ENCODE results near the gene C1QTNF2. TPM values are rescaled to one million over a fixed set of nuclear protein-coding genes. Genes with fewer than 3 reads are reported as not detected.

Gene C1QTNF2
- total and polyA plus RNA-seq, 4 donors: 3.0 to 6.2 (median 5.3) TPM

- H3K27ac ChIP-seq (ENCODE audit: low read depth, low read length): no peak overlapping the region
- DNase-seq (ENCODE audit: low read depth in 4 of 6, low spot score in 6 of 6): peak in 3 of 6 donors; percentile 26 to 84 (median 59)
- H3K4me1 ChIP-seq (ENCODE audit: control insufficient read depth, insufficient read depth, low read length): no peaks in the 10 kb centered on the region
- H3K27me3 ChIP-seq (ENCODE audit: control insufficient read depth, insufficient read depth, low read length): no peaks in the 10 kb centered on the region
- peaks cover 7% of the 10 kb centered on the region for H3K9me3 ChIP-seq (ENCODE audit: control insufficient read depth, insufficient read depth, low read length)
- WGBS (ENCODE audit: insufficient coverage): 70% methylated on average over 4 of the region's 8 CpGs
- H3K36me3 ChIP-seq (ENCODE audit: control insufficient read depth, insufficient read depth, low read length): peaks cover 6% of the 10 kb centered on the region
- H3K4me3 ChIP-seq (ENCODE audit: low read depth, low read length): no peak overlapping the region
Observed at GRCh38 chr5:160390787-160391696, 20.6 kb upstream of the C1QTNF2 start.

GRCh38 chr5:160387445-160387844, 17.0 kb upstream of the C1QTNF2 start:
- no peak overlapping the region for H3K4me3 ChIP-seq (ENCODE audit: low read depth, low read length)
- peaks cover 7% of the 10 kb centered on the region for H3K9me3 ChIP-seq (ENCODE audit: control insufficient read depth, insufficient read depth, low read length)
- no peaks in the 10 kb centered on the region for H3K4me1 ChIP-seq (ENCODE audit: control insufficient read depth, insufficient read depth, low read length)
- no peaks in the 10 kb centered on the region for H3K27me3 ChIP-seq (ENCODE audit: control insufficient read depth, insufficient read depth, low read length)
- WGBS (ENCODE audit: insufficient coverage): no CpG with 5 or more reads among the region's 1 CpG
- no peak overlapping the region for H3K27ac ChIP-seq (ENCODE audit: low read depth, low read length)
- no peak for DNase-seq (ENCODE audit: low read depth in 4 of 6, low spot score in 6 of 6)
- peaks cover 6% of the 10 kb centered on the region for H3K36me3 ChIP-seq (ENCODE audit: control insufficient read depth, insufficient read depth, low read length)

GRCh38 chr5:160385496-160385895, 15.1 kb upstream of the C1QTNF2 start:
- Histone ChIP-seq H3K4me1 (ENCODE audit: control insufficient read depth, insufficient read depth, low read length) (no peaks in the 10 kb centered on the region), H3K9me3 (ENCODE audit: control insufficient read depth, insufficient read depth, low read length) (peaks cover 7% of the 10 kb centered on the region), H3K4me3 (ENCODE audit: low read depth, low read length) (no peak overlapping the region), H3K36me3 (ENCODE audit: control insufficient read depth, insufficient read depth, low read length) (peaks cover 6% of the 10 kb centered on the region), H3K27ac (ENCODE audit: low read depth, low read length) (no peak overlapping the region), H3K27me3 (ENCODE audit: control insufficient read depth, insufficient read depth, low read length) (no peaks in the 10 kb centered on the region)
- DNase-seq (ENCODE audit: low read depth in 4 of 6, low spot score in 6 of 6): no peak

GRCh38 chr5:160384681-160385080, 14.3 kb upstream of the C1QTNF2 start:
- peaks cover 7% of the 10 kb centered on the region for H3K9me3 ChIP-seq (ENCODE audit: control insufficient read depth, insufficient read depth, low read length)
- peaks cover 4% of the 10 kb centered on the region for H3K36me3 ChIP-seq (ENCODE audit: control insufficient read depth, insufficient read depth, low read length)
- H3K27ac ChIP-seq (ENCODE audit: low read depth, low read length): no peak overlapping the region
- no peak for DNase-seq (ENCODE audit: low read depth in 4 of 6, low spot score in 6 of 6)
- no peaks in the 10 kb centered on the region for H3K27me3 ChIP-seq (ENCODE audit: control insufficient read depth, insufficient read depth, low read length)
- no peak overlapping the region for H3K4me3 ChIP-seq (ENCODE audit: low read depth, low read length)
- H3K4me1 ChIP-seq (ENCODE audit: control insufficient read depth, insufficient read depth, low read length): no peaks in the 10 kb centered on the region
- WGBS (ENCODE audit: insufficient coverage): no CpG with 5 or more reads among the region's 1 CpG

- Histone ChIP-seq H3K9me3 (ENCODE audit: control insufficient read depth, insufficient read depth, low read length) (peaks cover 1% of the 10 kb centered on the region), H3K27ac (ENCODE audit: low read depth, low read length) (no peak overlapping the region), H3K4me3 (ENCODE audit: low read depth, low read length) (no peak overlapping the region), H3K27me3 (ENCODE audit: control insufficient read depth, insufficient read depth, low read length) (no peaks in the 10 kb centered on the region), H3K36me3 (ENCODE audit: control insufficient read depth, insufficient read depth, low read length) (no peaks in the 10 kb centered on the region), H3K4me1 (ENCODE audit: control insufficient read depth, insufficient read depth, low read length) (no peaks in the 10 kb centered on the region)
- 60% methylated on average over 3 of the region's 3 CpGs for WGBS (ENCODE audit: insufficient coverage)
- peak in 1 of 6 donors; percentile 73 for DNase-seq (ENCODE audit: low read depth in 4 of 6, low spot score in 6 of 6)
Observed at GRCh38 chr5:160382346-160382745, 11.9 kb upstream of the C1QTNF2 start.

GRCh38 chr5:160380041-160380440, 9.6 kb upstream of the C1QTNF2 start:
- no CpG with 5 or more reads among the region's 2 CpGs for WGBS (ENCODE audit: insufficient coverage)
- Histone ChIP-seq H3K27ac (ENCODE audit: low read depth, low read length) (no peak overlapping the region), H3K4me3 (ENCODE audit: low read depth, low read length) (no peak overlapping the region), H3K4me1 (ENCODE audit: control insufficient read depth, insufficient read depth, low read length) (no peaks in the 10 kb centered on the region), H3K27me3 (ENCODE audit: control insufficient read depth, insufficient read depth, low read length) (no peaks in the 10 kb centered on the region), H3K9me3 (ENCODE audit: control insufficient read depth, insufficient read depth, low read length) (no peaks in the 10 kb centered on the region), H3K36me3 (ENCODE audit: control insufficient read depth, insufficient read depth, low read length) (no peaks in the 10 kb centered on the region)
- no peak for DNase-seq (ENCODE audit: low read depth in 4 of 6, low spot score in 6 of 6)

- DNase-seq (ENCODE audit: low read depth in 4 of 6, low spot score in 6 of 6): peak in 1 of 6 donors; percentile 41
- H3K36me3 ChIP-seq (ENCODE audit: control insufficient read depth, insufficient read depth, low read length): no peaks in the 10 kb centered on the region
- no peaks in the 10 kb centered on the region for H3K27me3 ChIP-seq (ENCODE audit: control insufficient read depth, insufficient read depth, low read length)
- H3K9me3 ChIP-seq (ENCODE audit: control insufficient read depth, insufficient read depth, low read length): no peaks in the 10 kb centered on the region
- WGBS (ENCODE audit: insufficient coverage): 14% methylated on average over 1 of the region's 4 CpGs
- no peak overlapping the region for H3K4me3 ChIP-seq (ENCODE audit: low read depth, low read length)
- no peak overlapping the region for H3K27ac ChIP-seq (ENCODE audit: low read depth, low read length)
- H3K4me1 ChIP-seq (ENCODE audit: control insufficient read depth, insufficient read depth, low read length): no peaks in the 10 kb centered on the region
Observed at GRCh38 chr5:160379511-160379910, 9.1 kb upstream of the C1QTNF2 start.

GRCh38 chr5:160378330-160378729, 7.9 kb upstream of the C1QTNF2 start:
- Histone ChIP-seq H3K36me3 (ENCODE audit: control insufficient read depth, insufficient read depth, low read length) (no peaks in the 10 kb centered on the region), H3K4me1 (ENCODE audit: control insufficient read depth, insufficient read depth, low read length) (no peaks in the 10 kb centered on the region), H3K4me3 (ENCODE audit: low read depth, low read length) (no peak overlapping the region), H3K27me3 (ENCODE audit: control insufficient read depth, insufficient read depth, low read length) (no peaks in the 10 kb centered on the region), H3K27ac (ENCODE audit: low read depth, low read length) (no peak overlapping the region), H3K9me3 (ENCODE audit: control insufficient read depth, insufficient read depth, low read length) (no peaks in the 10 kb centered on the region)
- no CpG with 5 or more reads among the region's 2 CpGs for WGBS (ENCODE audit: insufficient coverage)
- no peak for DNase-seq (ENCODE audit: low read depth in 4 of 6, low spot score in 6 of 6)

GRCh38 chr5:160377651-160378050, 7.2 kb upstream of the C1QTNF2 start:
- 90% methylated on average over 1 of the region's 5 CpGs for WGBS (ENCODE audit: insufficient coverage)

GRCh38 chr5:160376416-160376815, 6.0 kb upstream of the C1QTNF2 start:
- no peak overlapping the region for H3K27ac ChIP-seq (ENCODE audit: low read depth, low read length)
- H3K4me1 ChIP-seq (ENCODE audit: control insufficient read depth, insufficient read depth, low read length): no peaks in the 10 kb centered on the region
- H3K27me3 ChIP-seq (ENCODE audit: control insufficient read depth, insufficient read depth, low read length): no peaks in the 10 kb centered on the region
- H3K36me3 ChIP-seq (ENCODE audit: control insufficient read depth, insufficient read depth, low read length): no peaks in the 10 kb centered on the region
- no peak overlapping the region for H3K4me3 ChIP-seq (ENCODE audit: low read depth, low read length)
- no peaks in the 10 kb centered on the region for H3K9me3 ChIP-seq (ENCODE audit: control insufficient read depth, insufficient read depth, low read length)
- no peak for DNase-seq (ENCODE audit: low read depth in 4 of 6, low spot score in 6 of 6)

More at GRCh38 chr5:160377651-160378050, 7.2 kb upstream of the C1QTNF2 start:
- Histone ChIP-seq H3K36me3 (ENCODE audit: control insufficient read depth, insufficient read depth, low read length) (no peaks in the 10 kb centered on the region), H3K4me1 (ENCODE audit: control insufficient read depth, insufficient read depth, low read length) (no peaks in the 10 kb centered on the region), H3K27me3 (ENCODE audit: control insufficient read depth, insufficient read depth, low read length) (no peaks in the 10 kb centered on the region), H3K4me3 (ENCODE audit: low read depth, low read length) (no peak overlapping the region), H3K27ac (ENCODE audit: low read depth, low read length) (no peak overlapping the region), H3K9me3 (ENCODE audit: control insufficient read depth, insufficient read depth, low read length) (no peaks in the 10 kb centered on the region)
- no peak for DNase-seq (ENCODE audit: low read depth in 4 of 6, low spot score in 6 of 6)
